ENCODE data around the gene FASN. TPM values are rescaled to one million over a fixed set of nuclear protein-coding genes. Genes with fewer than 3 reads are reported as not detected.

Gene FASN
- total and polyA plus RNA-seq, 2 donors (not counting 1 experiment from before 2014, with no cell fraction given), result 19.4 to 35.6 TPM

- intact Hi-C loops (cut with micrococcal nuclease), result no loop called here
- Mint-ChIP-seq H3K4me3 (peak overlapping the region; percentile 69), H3K27ac (peak overlapping the region; percentile 53), H3K4me1 (peaks cover 15% of the 10 kb centered on the region), H3K27me3 (no peaks in the 10 kb centered on the region), H3K9me3 (ENCODE audit: insufficient read depth) (no peaks in the 10 kb centered on the region)
- Histone ChIP-seq H3K9ac (ENCODE audit: low read length) (no peak overlapping the region), H3K36me3 (replicated peaks in 1 of 2; ENCODE audit: control extremely low read depth in 1 of 2, control insufficient read depth in 1 of 2, extremely low read depth in 1 of 2, insufficient read depth in 2 of 2, low read length in 1 of 2) (peaks cover 0 to 29% of the 10 kb centered on the region in 2 experiments), H3K79me2 (ENCODE audit: control insufficient read depth, insufficient read depth, low read length) (peaks cover 12% of the 10 kb centered on the region), H3K4me2 (replicated peaks; ENCODE audit: low read depth, low read length, poor library complexity, severe bottlenecking) (peak overlapping the region; percentile 85), H3K27me3 (replicated peaks in 1 of 4; ENCODE audit: control extremely low read depth in 1 of 4, control insufficient read depth in 3 of 4, insufficient read depth in 4 of 4, low read length in 3 of 4) (no peaks in the 10 kb centered on the region), H4K20me1 (ENCODE audit: control insufficient read depth, insufficient read depth, low read length, poor library complexity, severe bottlenecking) (peaks cover 8% of the 10 kb centered on the region), H2AFZ (ENCODE audit: insufficient read depth, low read depth, low read length, poor library complexity, severe bottlenecking) (no peak overlapping the region), H3K4me3 (ENCODE audit: control extremely low read depth in 1 of 5, extremely low read depth in 1 of 5, insufficient read depth in 1 of 5, low read depth in 2 of 5, low read length in 4 of 5) (peak overlapping the region in 1 of 5 experiments; percentile 76), H3K9me3 (ENCODE audit: control extremely low read depth in 1 of 3, control insufficient read depth in 2 of 3, insufficient read depth in 1 of 3, low read length in 2 of 3) (no peaks in the 10 kb centered on the region), H3K4me1 (ENCODE audit: control insufficient read depth in 2 of 2, insufficient read depth in 2 of 2, low read length in 2 of 2) (peaks cover 16 to 26% of the 10 kb centered on the region in 2 donors), H3K27ac (ENCODE audit: low read length in 2 of 2) (no peak overlapping the region)
- DNase-seq (no peak), ATAC-seq (ENCODE audit: low read depth) (no peak)
- POLR2A ChIA-PET, result interaction anchor here (0.6 kb wide), 1 partner anchor 11 kb away, joined by 3 read pairs; no protein-coding TSS in a partner anchor
- CTCF ChIA-PET, result interaction anchor here (1.1 kb wide), 1 partner anchor 26 kb away, joined by 4 read pairs; the partner anchor contains the start of gene DCXR
- WGBS (ENCODE audit: insufficient coverage), result 94% methylated on average over 18 of the region's 20 CpGs
- no peak for TF ChIP-seq CTCF (IDR thresholded peaks at IDR 0.05)
- no peak for TF ChIP-seq EZH2 (IDR thresholded peaks at IDR 0.05; ENCODE audit: borderline replicate concordance, insufficient read depth, low read depth, low read length, poor library complexity, severe bottlenecking)
These were observed 34.3 kb downstream of the FASN start for GRCh38 chr17:82063424-82064415.

GRCh38 chr17:82062984-82063368 lies 35.1 kb downstream of the FASN start:
- intact Hi-C loops (cut with micrococcal nuclease), result no loop called here
- Histone ChIP-seq H3K4me2 (replicated peaks; ENCODE audit: low read depth, low read length, poor library complexity, severe bottlenecking) (no peak overlapping the region), H3K27me3 (replicated peaks in 1 of 4; ENCODE audit: control extremely low read depth in 1 of 4, control insufficient read depth in 3 of 4, insufficient read depth in 4 of 4, low read length in 3 of 4) (no peaks in the 10 kb centered on the region), H3K4me3 (ENCODE audit: control extremely low read depth in 1 of 5, extremely low read depth in 1 of 5, insufficient read depth in 1 of 5, low read depth in 2 of 5, low read length in 4 of 5) (no peak overlapping the region), H3K27ac (ENCODE audit: low read length in 2 of 2) (no peak overlapping the region), H3K79me2 (ENCODE audit: control insufficient read depth, insufficient read depth, low read length) (peaks cover 12% of the 10 kb centered on the region), H3K4me1 (ENCODE audit: control insufficient read depth in 2 of 2, insufficient read depth in 2 of 2, low read length in 2 of 2) (peaks cover 16 to 26% of the 10 kb centered on the region in 2 donors), H2AFZ (ENCODE audit: insufficient read depth, low read depth, low read length, poor library complexity, severe bottlenecking) (no peak overlapping the region), H3K36me3 (replicated peaks in 1 of 2; ENCODE audit: control extremely low read depth in 1 of 2, control insufficient read depth in 1 of 2, extremely low read depth in 1 of 2, insufficient read depth in 2 of 2, low read length in 1 of 2) (peaks cover 0 to 32% of the 10 kb centered on the region in 2 experiments), H3K9me3 (ENCODE audit: control extremely low read depth in 1 of 3, control insufficient read depth in 2 of 3, insufficient read depth in 1 of 3, low read length in 2 of 3) (no peaks in the 10 kb centered on the region), H3K9ac (ENCODE audit: low read length) (no peak overlapping the region), H4K20me1 (ENCODE audit: control insufficient read depth, insufficient read depth, low read length, poor library complexity, severe bottlenecking) (peaks cover 8% of the 10 kb centered on the region)
- H3K4me1 Mint-ChIP-seq, result peaks cover 15% of the 10 kb centered on the region
- DNase-seq, result no peak
- H3K27me3 Mint-ChIP-seq, result no peaks in the 10 kb centered on the region
- POLR2A ChIA-PET, result no interaction called here
- no peak for ATAC-seq (ENCODE audit: low read depth)
- H3K27ac Mint-ChIP-seq, result no peak overlapping the region
- H3K9me3 Mint-ChIP-seq (ENCODE audit: insufficient read depth), result no peaks in the 10 kb centered on the region
- CTCF ChIA-PET, result no interaction called here
- WGBS (ENCODE audit: insufficient coverage), result 96% methylated on average over 8 of the region's 9 CpGs
- TF ChIP-seq CTCF (IDR thresholded peaks at IDR 0.05), result no peak
- TF ChIP-seq EZH2 (IDR thresholded peaks at IDR 0.05; ENCODE audit: borderline replicate concordance, insufficient read depth, low read depth, low read length, poor library complexity, severe bottlenecking), result no peak
- no peak overlapping the region for H3K4me3 Mint-ChIP-seq

Data from B cell (primary cell).